OCI-LY3 (cell line): ENCODE data around the gene ALG1.

ENCODE experiments used
- EZH2phosphoT487 ChIP-seq: fragments of 200-600 bp; shearing (Covaris generic); IDR thresholded peaks from 2 replicates; pipeline ENCODE4 v1.6.1; 2018; ENCODE audit warnings: antibody characterized with exemption, mixed run types, low read depth
- TF ChIP-seq, protein P1 (sequence below): fragments of 200-600, 300-600 bp; sonication (generic); IDR thresholded peaks from 2 replicates; pipeline ENCODE4 v1.5.1; 2014; ENCODE audit warnings: antibody characterized with exemption, low read length, low read depth

DNA sequence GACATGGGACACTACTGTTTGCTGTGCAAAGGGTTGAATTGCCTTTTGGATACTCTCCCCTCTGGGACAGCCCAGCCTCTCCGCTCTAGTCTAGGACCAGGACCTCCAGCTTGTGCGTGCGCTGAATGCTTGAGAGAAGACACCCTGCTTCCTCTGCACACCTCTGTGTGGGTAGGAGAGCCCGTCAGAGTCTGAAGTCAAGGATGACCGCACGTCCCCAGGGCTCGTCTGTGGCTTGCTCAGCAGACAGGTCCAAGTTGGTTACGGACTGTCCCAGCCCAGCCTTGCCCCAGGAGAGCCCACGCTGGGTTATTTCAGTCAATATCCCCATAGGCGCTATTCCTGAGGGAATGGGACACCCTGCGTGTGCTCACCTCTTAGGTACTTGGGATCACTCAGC lies 9.6 kb upstream of the ALG1 start:
- TF ChIP-seq, protein P1, sequence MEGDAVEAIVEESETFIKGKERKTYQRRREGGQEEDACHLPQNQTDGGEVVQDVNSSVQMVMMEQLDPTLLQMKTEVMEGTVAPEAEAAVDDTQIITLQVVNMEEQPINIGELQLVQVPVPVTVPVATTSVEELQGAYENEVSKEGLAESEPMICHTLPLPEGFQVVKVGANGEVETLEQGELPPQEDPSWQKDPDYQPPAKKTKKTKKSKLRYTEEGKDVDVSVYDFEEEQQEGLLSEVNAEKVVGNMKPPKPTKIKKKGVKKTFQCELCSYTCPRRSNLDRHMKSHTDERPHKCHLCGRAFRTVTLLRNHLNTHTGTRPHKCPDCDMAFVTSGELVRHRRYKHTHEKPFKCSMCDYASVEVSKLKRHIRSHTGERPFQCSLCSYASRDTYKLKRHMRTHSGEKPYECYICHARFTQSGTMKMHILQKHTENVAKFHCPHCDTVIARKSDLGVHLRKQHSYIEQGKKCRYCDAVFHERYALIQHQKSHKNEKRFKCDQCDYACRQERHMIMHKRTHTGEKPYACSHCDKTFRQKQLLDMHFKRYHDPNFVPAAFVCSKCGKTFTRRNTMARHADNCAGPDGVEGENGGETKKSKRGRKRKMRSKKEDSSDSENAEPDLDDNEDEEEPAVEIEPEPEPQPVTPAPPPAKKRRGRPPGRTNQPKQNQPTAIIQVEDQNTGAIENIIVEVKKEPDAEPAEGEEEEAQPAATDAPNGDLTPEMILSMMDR: no peak
- TF ChIP-seq EZH2phosphoT487: no peak
